Measurements from ENCODE around the gene PRSS22. TPM values are rescaled to one million over a fixed set of nuclear protein-coding genes. Genes with fewer than 3 reads are reported as not detected.

Gene PRSS22
- total and polyA plus RNA-seq, 10 of the 15 experiments (the other 5 are each of a cell fraction or from before 2014, with no cell fraction given), result not detected

DNA sequence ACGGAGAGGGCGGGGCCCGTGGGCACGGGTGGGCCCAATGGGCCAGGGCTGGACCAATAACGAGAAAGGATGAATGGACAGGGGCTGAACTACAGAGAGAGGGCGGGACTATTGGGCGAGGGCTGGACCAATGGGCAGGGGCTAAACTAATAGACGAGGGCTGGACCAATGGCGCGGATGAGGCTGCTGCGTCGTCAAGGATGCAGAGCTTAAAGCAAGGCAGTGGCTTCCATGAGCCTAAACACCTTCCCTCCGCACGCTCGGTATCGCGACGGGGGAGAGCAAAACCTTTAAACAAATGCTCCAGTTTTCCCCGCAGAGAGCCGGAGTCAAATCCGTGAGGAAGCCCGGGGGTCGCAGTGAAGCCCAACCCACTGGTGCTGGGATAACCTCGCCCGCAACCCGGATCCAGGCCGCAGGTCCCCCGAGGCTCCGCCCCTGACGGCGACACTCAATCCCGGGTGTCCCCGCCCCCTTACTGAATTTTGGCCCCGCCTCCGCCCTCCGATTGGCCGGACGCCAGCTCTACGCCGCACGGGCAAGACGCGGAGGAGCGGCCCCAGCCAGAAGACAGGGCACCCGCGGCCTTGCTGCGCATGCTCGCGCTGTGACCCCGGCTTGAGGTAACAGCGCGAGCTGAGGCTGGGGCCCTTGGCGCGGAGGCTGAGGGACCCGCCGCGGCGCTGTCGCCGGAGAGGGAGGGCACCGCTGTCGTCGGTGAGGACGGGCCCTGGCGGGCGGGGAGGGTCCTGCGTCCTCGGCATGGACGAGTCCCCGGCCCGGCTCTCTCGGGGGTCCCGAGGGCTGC is 24.9 kb upstream of the PRSS22 start, which contains the start of gene FLYWCH2 (continued):
- TF ChIP-seq HCFC1 (IDR thresholded peaks at IDR 0.05; ENCODE audit: low read length), result no peak; the same call in 1 of the 2 replicates
- TF ChIP-seq, protein P1, sequence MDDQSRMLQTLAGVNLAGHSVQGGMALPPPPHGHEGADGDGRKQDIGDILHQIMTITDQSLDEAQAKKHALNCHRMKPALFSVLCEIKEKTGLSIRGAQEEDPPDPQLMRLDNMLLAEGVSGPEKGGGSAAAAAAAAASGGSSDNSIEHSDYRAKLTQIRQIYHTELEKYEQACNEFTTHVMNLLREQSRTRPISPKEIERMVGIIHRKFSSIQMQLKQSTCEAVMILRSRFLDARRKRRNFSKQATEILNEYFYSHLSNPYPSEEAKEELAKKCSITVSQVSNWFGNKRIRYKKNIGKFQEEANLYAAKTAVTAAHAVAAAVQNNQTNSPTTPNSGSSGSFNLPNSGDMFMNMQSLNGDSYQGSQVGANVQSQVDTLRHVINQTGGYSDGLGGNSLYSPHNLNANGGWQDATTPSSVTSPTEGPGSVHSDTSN (IDR thresholded peaks at IDR 0.05; ENCODE audit: insufficient replicate concordance, low read depth, low read length), result peak; percentile 89
- no peak for TF ChIP-seq SMC3 (IDR thresholded peaks at IDR 0.05; ENCODE audit: borderline replicate concordance, low read length)
- TF ChIP-seq ZNF217 (IDR thresholded peaks at IDR 0.05), result no peak
- TF ChIP-seq NFXL1 (IDR thresholded peaks at IDR 0.05; ENCODE audit: borderline replicate concordance), result no peak
- TF ChIP-seq IRF4 (IDR thresholded peaks at IDR 0.05; ENCODE audit: low read depth, low read length), result no peak
- no peak for TF ChIP-seq HDAC2 (IDR thresholded peaks at IDR 0.05)
- no peak for TF ChIP-seq HDAC6 (IDR thresholded peaks at IDR 0.05; ENCODE audit: unreplicated experiment)
- TF ChIP-seq, protein P2, sequence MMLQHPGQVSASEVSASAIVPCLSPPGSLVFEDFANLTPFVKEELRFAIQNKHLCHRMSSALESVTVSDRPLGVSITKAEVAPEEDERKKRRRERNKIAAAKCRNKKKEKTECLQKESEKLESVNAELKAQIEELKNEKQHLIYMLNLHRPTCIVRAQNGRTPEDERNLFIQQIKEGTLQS (IDR thresholded peaks at IDR 0.05; ENCODE audit: borderline replicate concordance, extremely low read depth, low read depth, low read length), result no peak
- TF ChIP-seq FOXK2 (IDR thresholded peaks at IDR 0.05), result no peak
- peak; percentile 66; the same call in 1 of the 2 replicates for TF ChIP-seq TAF1 (IDR thresholded peaks at IDR 0.05; ENCODE audit: borderline replicate concordance, low read depth, low read length)
- no peak for TF ChIP-seq RCOR1 (conservative IDR thresholded peaks at IDR 0.05; ENCODE audit: low read depth, low read length)
- TF ChIP-seq MYC (IDR thresholded peaks at IDR 0.05; ENCODE audit: insufficient read depth, insufficient read length, insufficient replicate concordance, low read length, severe bottlenecking), result no peak
- TF ChIP-seq RAD21 (IDR thresholded peaks at IDR 0.05; ENCODE audit: insufficient read depth, low read depth, low read length), result no peak
- peak; percentile 86 for TF ChIP-seq RFX5 (IDR thresholded peaks at IDR 0.05; ENCODE audit: low read depth, low read length)
- TF ChIP-seq, protein P3, sequence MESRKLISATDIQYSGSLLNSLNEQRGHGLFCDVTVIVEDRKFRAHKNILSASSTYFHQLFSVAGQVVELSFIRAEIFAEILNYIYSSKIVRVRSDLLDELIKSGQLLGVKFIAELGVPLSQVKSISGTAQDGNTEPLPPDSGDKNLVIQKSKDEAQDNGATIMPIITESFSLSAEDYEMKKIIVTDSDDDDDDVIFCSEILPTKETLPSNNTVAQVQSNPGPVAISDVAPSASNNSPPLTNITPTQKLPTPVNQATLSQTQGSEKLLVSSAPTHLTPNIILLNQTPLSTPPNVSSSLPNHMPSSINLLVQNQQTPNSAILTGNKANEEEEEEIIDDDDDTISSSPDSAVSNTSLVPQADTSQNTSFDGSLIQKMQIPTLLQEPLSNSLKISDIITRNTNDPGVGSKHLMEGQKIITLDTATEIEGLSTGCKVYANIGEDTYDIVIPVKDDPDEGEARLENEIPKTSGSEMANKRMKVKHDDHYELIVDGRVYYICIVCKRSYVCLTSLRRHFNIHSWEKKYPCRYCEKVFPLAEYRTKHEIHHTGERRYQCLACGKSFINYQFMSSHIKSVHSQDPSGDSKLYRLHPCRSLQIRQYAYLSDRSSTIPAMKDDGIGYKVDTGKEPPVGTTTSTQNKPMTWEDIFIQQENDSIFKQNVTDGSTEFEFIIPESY (IDR thresholded peaks at IDR 0.05), result no peak
- TF ChIP-seq, protein P4, sequence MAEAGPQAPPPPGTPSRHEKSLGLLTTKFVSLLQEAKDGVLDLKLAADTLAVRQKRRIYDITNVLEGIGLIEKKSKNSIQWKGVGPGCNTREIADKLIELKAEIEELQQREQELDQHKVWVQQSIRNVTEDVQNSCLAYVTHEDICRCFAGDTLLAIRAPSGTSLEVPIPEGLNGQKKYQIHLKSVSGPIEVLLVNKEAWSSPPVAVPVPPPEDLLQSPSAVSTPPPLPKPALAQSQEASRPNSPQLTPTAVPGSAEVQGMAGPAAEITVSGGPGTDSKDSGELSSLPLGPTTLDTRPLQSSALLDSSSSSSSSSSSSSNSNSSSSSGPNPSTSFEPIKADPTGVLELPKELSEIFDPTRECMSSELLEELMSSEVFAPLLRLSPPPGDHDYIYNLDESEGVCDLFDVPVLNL (IDR thresholded peaks at IDR 0.05; ENCODE audit: low read depth, low read length), result no peak
- peak; percentile 63 for TF ChIP-seq FOS (IDR thresholded peaks at IDR 0.05; ENCODE audit: borderline replicate concordance, extremely low read depth, insufficient read length)
- TF ChIP-seq ZZZ3 (IDR thresholded peaks at IDR 0.05; ENCODE audit: control insufficient read depth, insufficient read length, low read depth), result no peak
- no peak for TF ChIP-seq YBX1 (IDR thresholded peaks at IDR 0.05)
- no peak for TF ChIP-seq TCF12 (IDR thresholded peaks at IDR 0.05; ENCODE audit: low read depth, low read length)
- TF ChIP-seq, protein P5, sequence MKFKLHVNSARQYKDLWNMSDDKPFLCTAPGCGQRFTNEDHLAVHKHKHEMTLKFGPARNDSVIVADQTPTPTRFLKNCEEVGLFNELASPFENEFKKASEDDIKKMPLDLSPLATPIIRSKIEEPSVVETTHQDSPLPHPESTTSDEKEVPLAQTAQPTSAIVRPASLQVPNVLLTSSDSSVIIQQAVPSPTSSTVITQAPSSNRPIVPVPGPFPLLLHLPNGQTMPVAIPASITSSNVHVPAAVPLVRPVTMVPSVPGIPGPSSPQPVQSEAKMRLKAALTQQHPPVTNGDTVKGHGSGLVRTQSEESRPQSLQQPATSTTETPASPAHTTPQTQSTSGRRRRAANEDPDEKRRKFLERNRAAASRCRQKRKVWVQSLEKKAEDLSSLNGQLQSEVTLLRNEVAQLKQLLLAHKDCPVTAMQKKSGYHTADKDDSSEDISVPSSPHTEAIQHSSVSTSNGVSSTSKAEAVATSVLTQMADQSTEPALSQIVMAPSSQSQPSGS (IDR thresholded peaks at IDR 0.05; ENCODE audit: low read length), result no peak
- peak; percentile 95 for TF ChIP-seq HDGF (IDR thresholded peaks at IDR 0.05)
- TF ChIP-seq NR2C2 (IDR thresholded peaks at IDR 0.05; ENCODE audit: borderline replicate concordance, control insufficient read depth, insufficient read length, low read depth), result no peak
- TF ChIP-seq MTA2 (IDR thresholded peaks at IDR 0.05; ENCODE audit: low read depth), result no peak
- TF ChIP-seq RBBP5 (conservative IDR thresholded peaks at IDR 0.05), result no peak

All from GM12878 (cell line).